GM21381 (cell line): ENCODE results near the gene ANO2.
"Not testable (repeated sequence)": the region's sequence is repeated elsewhere in the genome, so short reads cannot be mapped to it uniquely, and the experiment has no call there.

Source experiments
- ATAC-seq: cut with Tn5 transposase; IDR thresholded peaks from one replicate; pipeline ENCODE4 v1.9.1; 2021; ENCODE audit warnings: mild to moderate bottlenecking, moderate library complexity; ENCODE audit not compliant: unreplicated experiment

The ANO2 gene

GRCh38 chr12:5840944-5841343, 104.1 kb downstream of the ANO2 start:
- ATAC-seq = no peak

GRCh38 chr12:5830111-5830510, 114.9 kb downstream of the ANO2 start:
- no peak for ATAC-seq

GRCh38 chr12:5827591-5827990, 117.5 kb downstream of the ANO2 start:
- ATAC-seq = no peak

GRCh38 chr12:5825761-5826160, 119.3 kb downstream of the ANO2 start:
- ATAC-seq = not testable (repeated sequence)

GRCh38 chr12:5818877-5819276, 126.2 kb downstream of the ANO2 start:
- not testable (repeated sequence) for ATAC-seq

GRCh38 chr12:5817246-5817645, 127.8 kb downstream of the ANO2 start:
- ATAC-seq = no peak

- no peak for ATAC-seq
Observed at GRCh38 chr12:5809586-5809985, 135.5 kb downstream of the ANO2 start.

- ATAC-seq = no peak
Observed at GRCh38 chr12:5808981-5809380, 136.1 kb downstream of the ANO2 start.

- ATAC-seq = no peak
Observed at GRCh38 chr12:5807514-5808219, 137.4 kb downstream of the ANO2 start.

- ATAC-seq = no peak
Observed at GRCh38 chr12:5807090-5807414, 138.0 kb downstream of the ANO2 start.

GRCh38 chr12:5806371-5807089, 138.5 kb downstream of the ANO2 start:
- ATAC-seq = no peak

GRCh38 chr12:5803532-5803931, 141.5 kb downstream of the ANO2 start:
- ATAC-seq = no peak

- no peak for ATAC-seq
Observed at GRCh38 chr12:5798242-5799015, 146.6 kb downstream of the ANO2 start.

- no peak for ATAC-seq
Observed at GRCh38 chr12:5797661-5798060, 147.4 kb downstream of the ANO2 start.

- ATAC-seq = no peak
Observed at GRCh38 chr12:5796959-5797225, 148.2 kb downstream of the ANO2 start.

- ATAC-seq = no peak
Observed at GRCh38 chr12:5796171-5796958, 148.7 kb downstream of the ANO2 start.

GRCh38 chr12:5794156-5794555, 150.9 kb downstream of the ANO2 start:
- no peak for ATAC-seq

GRCh38 chr12:5792343-5792742, 152.7 kb downstream of the ANO2 start:
- no peak for ATAC-seq

- no peak for ATAC-seq
Observed at GRCh38 chr12:5789469-5789968, 155.5 kb downstream of the ANO2 start.

GRCh38 chr12:5787828-5788227, 157.2 kb downstream of the ANO2 start:
- no peak for ATAC-seq

- no peak for ATAC-seq
Observed at GRCh38 chr12:5785601-5786000, 159.5 kb downstream of the ANO2 start.
